Thyroid gland (tissue), 4 donors: ENCODE results near the gene UCN.

Experiments used
- POLR2A ChIP-seq, 2 donors: fragments of 450-650 bp; IDR thresholded peaks; one replicate each; pipeline ENCODE4 v1.6.1; 2017; ENCODE audit warnings: antibody characterized with exemption in 2 of 2, mild to moderate bottlenecking in 2 of 2, moderate library complexity in 1 of 2
- TF ChIP-seq, protein P1 (sequence below), 6 experiments: fragments of 200-600 bp in 3 of 6; fragments of 450-650 bp in 3 of 6; sonication (generic) in 3 of 6; IDR thresholded peaks; one replicate each; pipeline ENCODE4 v1.5.1; 2016 to 2019; ENCODE audit warnings: antibody characterized with exemption in 6 of 6, mild to moderate bottlenecking in 2 of 6, inconsistent platforms in 1 of 6, moderate library complexity in 1 of 6

DNA sequence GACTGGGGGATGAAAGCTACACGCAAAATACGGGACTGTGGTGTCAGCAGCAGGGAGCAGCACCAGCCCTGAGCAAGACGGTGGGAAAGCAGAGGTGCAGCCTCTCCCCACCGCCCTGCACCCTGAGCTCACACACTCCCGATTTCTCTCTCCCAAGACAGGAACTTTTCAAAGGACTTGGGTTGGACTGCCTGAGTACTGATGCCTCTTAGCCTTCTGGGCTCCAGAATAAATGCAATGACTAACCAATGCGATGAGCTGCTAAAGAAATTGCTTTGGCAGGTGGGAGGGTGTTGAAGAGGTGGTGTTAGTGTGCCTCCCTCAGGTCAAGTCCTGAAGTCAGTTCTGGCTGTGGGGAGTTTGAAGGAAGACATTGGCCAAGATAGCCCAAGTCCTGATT, 16.4 kb downstream of the UCN start:
- TF ChIP-seq POLR2A (IDR thresholded peaks at IDR 0.05) = no peak
- TF ChIP-seq, protein P1, sequence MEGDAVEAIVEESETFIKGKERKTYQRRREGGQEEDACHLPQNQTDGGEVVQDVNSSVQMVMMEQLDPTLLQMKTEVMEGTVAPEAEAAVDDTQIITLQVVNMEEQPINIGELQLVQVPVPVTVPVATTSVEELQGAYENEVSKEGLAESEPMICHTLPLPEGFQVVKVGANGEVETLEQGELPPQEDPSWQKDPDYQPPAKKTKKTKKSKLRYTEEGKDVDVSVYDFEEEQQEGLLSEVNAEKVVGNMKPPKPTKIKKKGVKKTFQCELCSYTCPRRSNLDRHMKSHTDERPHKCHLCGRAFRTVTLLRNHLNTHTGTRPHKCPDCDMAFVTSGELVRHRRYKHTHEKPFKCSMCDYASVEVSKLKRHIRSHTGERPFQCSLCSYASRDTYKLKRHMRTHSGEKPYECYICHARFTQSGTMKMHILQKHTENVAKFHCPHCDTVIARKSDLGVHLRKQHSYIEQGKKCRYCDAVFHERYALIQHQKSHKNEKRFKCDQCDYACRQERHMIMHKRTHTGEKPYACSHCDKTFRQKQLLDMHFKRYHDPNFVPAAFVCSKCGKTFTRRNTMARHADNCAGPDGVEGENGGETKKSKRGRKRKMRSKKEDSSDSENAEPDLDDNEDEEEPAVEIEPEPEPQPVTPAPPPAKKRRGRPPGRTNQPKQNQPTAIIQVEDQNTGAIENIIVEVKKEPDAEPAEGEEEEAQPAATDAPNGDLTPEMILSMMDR (IDR thresholded peaks at IDR 0.05) = no peak
